Trophoblast cell (in vitro differentiated cells and primary cell): ENCODE data around the gene MGAT3.

Experiments
- DNase-seq, 2 donors: peaks; one replicate each; pipeline ENCODE4 v3.0.0-alpha.2; 2016
- H2AFZ ChIP-seq: 2 replicates; pipeline ENCODE4 v1.6.1; 2013; ENCODE audit warnings: low read length, moderate library complexity, mild to moderate bottlenecking; ENCODE audit not compliant: insufficient read depth, poor library complexity
- H2AK5ac ChIP-seq: 2 replicates; pipeline ENCODE4 v1.6.1; 2013; ENCODE audit warnings: mild to moderate bottlenecking, low read length
- H2BK120ac ChIP-seq: 2 replicates; pipeline ENCODE4 v1.6.1; 2013; ENCODE audit warnings: low read length, mild to moderate bottlenecking, moderate library complexity; ENCODE audit not compliant: insufficient read depth, poor library complexity
- H2BK12ac ChIP-seq: 2 replicates; pipeline ENCODE4 v1.6.1; 2013; ENCODE audit warnings: mild to moderate bottlenecking, low read length, moderate library complexity
- H2BK5ac ChIP-seq: 2 replicates; pipeline ENCODE4 v1.6.1; 2013; ENCODE audit warnings: low read length, low read depth, moderate library complexity, mild to moderate bottlenecking; ENCODE audit not compliant: poor library complexity
- H3K14ac ChIP-seq: 2 replicates; pipeline ENCODE4 v1.6.1; 2013; ENCODE audit warnings: mild to moderate bottlenecking, low read length
- H3K18ac ChIP-seq: 2 replicates; pipeline ENCODE4 v1.6.1; 2013; ENCODE audit warnings: mild to moderate bottlenecking, low read length
- H3K23ac ChIP-seq: 2 replicates; pipeline ENCODE4 v1.6.1; 2013; ENCODE audit warnings: low read length
- H3K27ac ChIP-seq: 2 replicates; pipeline ENCODE4 v1.5.1; 2013; ENCODE audit warnings: low read depth, mild to moderate bottlenecking, inconsistent platforms, low read length, moderate library complexity
- H3K27me3 ChIP-seq: 2 replicates; pipeline ENCODE4 v1.6.1; 2013; ENCODE audit warnings: inconsistent platforms, mild to moderate bottlenecking, low read length, moderate library complexity; ENCODE audit not compliant: insufficient read depth
- H3K36me3 ChIP-seq, 2 experiments: 1 replicate in 1 of 2; 2 replicates in 1 of 2; pipeline ENCODE4 v1.6.1; 2013; ENCODE audit warnings: low read length in 2 of 2, mild to moderate bottlenecking in 2 of 2, moderate library complexity in 1 of 2; ENCODE audit not compliant: insufficient read depth in 2 of 2, control insufficient read depth in 1 of 2
- H3K4ac ChIP-seq: 2 replicates; pipeline ENCODE4 v1.6.1; 2013; ENCODE audit warnings: low read depth, mild to moderate bottlenecking, low read length, moderate library complexity
- H3K4me1 ChIP-seq, 2 experiments: 1 replicate in 1 of 2; 2 replicates in 1 of 2; pipeline ENCODE4 v1.6.1; 2013; ENCODE audit warnings: low read length in 2 of 2, mild to moderate bottlenecking in 2 of 2, moderate library complexity in 1 of 2; ENCODE audit not compliant: insufficient read depth in 2 of 2, control insufficient read depth in 1 of 2
- H3K4me2 ChIP-seq: 2 replicates; pipeline ENCODE4 v1.6.1; 2013; ENCODE audit warnings: inconsistent platforms, mild to moderate bottlenecking, low read length, moderate library complexity
- H3K4me3 ChIP-seq: 2 replicates; pipeline ENCODE4 v1.5.1; 2013; ENCODE audit warnings: mild to moderate bottlenecking, low read depth, low read length, inconsistent platforms
- H3K79me1 ChIP-seq: one replicate; pipeline ENCODE4 v1.6.1; 2013; ENCODE audit warnings: low read length
- H3K79me2 ChIP-seq: 2 replicates; pipeline ENCODE4 v1.6.1; 2013; ENCODE audit warnings: low read length, mild to moderate bottlenecking; ENCODE audit not compliant: control insufficient read depth, insufficient read depth, poor library complexity
- H3K9ac ChIP-seq: 2 replicates; pipeline ENCODE4 v1.6.1; 2013; ENCODE audit warnings: mild to moderate bottlenecking, low read length
- H3K9me3 ChIP-seq: 2 replicates; pipeline ENCODE4 v1.6.1; 2013; ENCODE audit warnings: low read depth, mild to moderate bottlenecking, control low read depth, inconsistent platforms, low read length; ENCODE audit not compliant: insufficient read depth
- H4K12ac ChIP-seq: 2 replicates; pipeline ENCODE4 v1.6.1; 2013; ENCODE audit warnings: low read depth, mild to moderate bottlenecking, low read length, moderate library complexity
- H4K8ac ChIP-seq: 2 replicates; pipeline ENCODE4 v1.6.1; 2013; ENCODE audit warnings: low read depth, mild to moderate bottlenecking, low read length, moderate library complexity
- H4K91ac ChIP-seq: one replicate; pipeline ENCODE4 v1.6.1; 2013; ENCODE audit warnings: low read depth, mild to moderate bottlenecking, low read length, moderate library complexity
- WGBS: extraction: QIAGEN DNeasy Blood & Tissue Kit; methylation state at CpG from one replicate; pipeline ENCODE4 v1.1.7; 2013; ENCODE audit warnings: missing lambda C conversion rate; ENCODE audit not compliant: insufficient read length, insufficient coverage; ENCODE audit errors: extremely low coverage; 5-methylcytosine and 5-hydroxymethylcytosine counted together

The MGAT3 gene

DNA sequence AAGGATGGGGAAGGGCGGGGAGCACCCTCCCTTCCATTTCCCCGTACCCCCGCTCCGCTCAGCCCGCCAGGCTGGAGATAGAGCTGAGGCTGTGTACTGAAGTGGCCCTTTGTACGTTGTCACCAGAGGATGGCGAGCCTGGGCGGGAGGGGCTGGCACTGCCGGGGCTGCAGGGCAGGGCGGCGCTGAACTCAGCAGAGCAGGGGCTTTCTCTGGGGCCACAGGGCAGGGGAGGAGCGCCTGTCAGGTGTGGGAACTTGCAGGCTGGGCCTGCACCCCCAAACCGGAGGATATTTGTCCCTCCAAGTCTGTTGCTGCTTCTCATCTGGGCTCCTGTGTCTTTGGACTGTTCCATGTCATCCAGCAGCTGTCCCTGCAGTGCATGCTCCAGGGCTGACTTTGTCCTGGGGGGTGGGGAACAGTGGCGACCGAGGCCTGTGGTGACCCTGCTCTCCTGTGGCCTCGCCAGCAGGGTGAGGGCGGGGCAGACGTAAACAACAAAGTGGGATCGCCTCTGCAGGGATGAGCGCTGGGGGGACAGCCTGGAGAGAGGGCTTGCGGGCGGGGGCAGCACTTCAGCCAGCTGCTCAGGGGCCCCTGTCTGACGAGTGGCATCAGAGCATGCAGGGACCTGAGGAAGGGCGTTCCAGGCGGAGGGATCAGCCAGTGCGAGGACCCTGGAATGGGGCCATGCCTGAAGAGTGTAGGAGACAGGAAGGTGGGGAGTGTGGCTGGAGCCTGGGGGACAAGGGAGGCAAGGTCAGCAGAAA is 13.1 kb downstream of the MGAT3 start:
- Histone ChIP-seq H2AFZ (no peak overlapping the region), H3K14ac (peak overlapping the region; percentile 28), H3K4me3 (no peak overlapping the region), H3K27me3 (no peaks in the 10 kb centered on the region), H4K8ac (peak overlapping the region; percentile 28), H3K18ac (peak overlapping the region; percentile 17), H3K27ac (peak overlapping the region; percentile 3), H3K9me3 (peaks cover 2% of the 10 kb centered on the region), H3K4ac (peak overlapping the region; percentile 55), H3K23ac (no peak overlapping the region), H4K12ac (no peak overlapping the region), H3K9ac (no peak overlapping the region), H3K4me1 (peaks cover 73 to 77% of the 10 kb centered on the region in 2 experiments), H3K79me2 (peaks cover 28% of the 10 kb centered on the region), H2BK5ac (no peak overlapping the region), H4K91ac (peak overlapping the region; percentile 70), H3K4me2 (no peak overlapping the region), H3K36me3 (peaks cover 0 to 3% of the 10 kb centered on the region in 2 experiments), H2BK120ac (peak overlapping the region; percentile 49), H3K79me1 (peaks cover 54% of the 10 kb centered on the region), H2AK5ac (peak overlapping the region; percentile 66), H2BK12ac (peak overlapping the region; percentile 90)
- no CpG with 5 or more reads among the region's 26 CpGs for WGBS
- no peak for DNase-seq

DNA sequence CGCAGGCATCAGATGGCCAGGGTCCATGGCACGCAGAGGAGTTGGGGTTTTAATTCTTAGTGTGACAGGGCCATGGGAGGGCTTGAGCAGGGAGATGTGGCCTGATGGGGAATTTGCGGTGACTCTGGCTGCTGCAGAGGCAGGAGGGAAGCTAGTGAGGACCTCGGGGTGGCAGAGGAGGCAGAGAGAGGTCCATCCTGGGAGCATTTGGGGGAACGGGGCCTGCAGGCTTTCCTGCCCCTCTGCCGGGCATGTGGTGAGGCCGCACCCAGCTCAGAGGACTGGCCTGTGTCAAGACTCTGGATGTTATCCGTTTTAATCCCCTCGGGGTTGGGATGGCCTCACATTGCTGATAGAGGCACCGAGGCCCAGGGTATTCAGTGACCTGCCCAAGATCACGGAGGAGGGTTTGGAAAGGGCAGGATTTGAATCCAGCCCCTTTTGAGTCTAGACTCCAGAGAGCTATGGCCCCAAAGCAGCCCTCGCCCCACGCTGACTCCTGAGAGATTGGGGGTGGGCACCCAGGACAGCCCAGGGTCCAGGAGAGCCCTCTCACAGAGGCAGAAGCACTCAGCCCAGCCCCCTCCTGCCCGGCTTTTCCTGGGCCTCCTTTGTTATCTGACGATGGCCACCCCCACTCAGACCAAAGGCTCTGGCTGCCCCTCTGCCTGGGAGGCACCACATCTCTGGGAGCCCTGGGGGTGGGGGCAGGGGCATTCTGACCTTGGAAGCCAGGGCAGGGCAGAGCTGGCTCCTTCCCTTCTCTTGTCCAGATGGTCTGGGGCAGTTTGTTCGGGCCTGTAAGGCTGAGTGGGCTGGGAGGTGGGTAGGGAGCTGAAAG is 13.9 kb downstream of the MGAT3 start:
- Histone ChIP-seq H3K36me3 (peaks cover 0 to 3% of the 10 kb centered on the region in 2 experiments), H2BK5ac (peak overlapping the region; percentile 63), H3K4me3 (no peak overlapping the region), H3K23ac (no peak overlapping the region), H3K9me3 (peaks cover 2% of the 10 kb centered on the region), H3K27ac (peak overlapping the region; percentile 80), H2AFZ (no peak overlapping the region), H3K4me1 (peaks cover 75 to 78% of the 10 kb centered on the region in 2 experiments), H4K8ac (peak overlapping the region; percentile 63), H3K9ac (no peak overlapping the region), H4K91ac (peak overlapping the region; percentile 70), H2BK12ac (peak overlapping the region; percentile 90), H3K79me2 (peaks cover 33% of the 10 kb centered on the region), H2BK120ac (peak overlapping the region; percentile 60), H3K4ac (peak overlapping the region; percentile 70), H3K27me3 (no peaks in the 10 kb centered on the region), H3K18ac (peak overlapping the region; percentile 36), H3K4me2 (no peak overlapping the region), H2AK5ac (peak overlapping the region; percentile 66), H3K79me1 (peaks cover 56% of the 10 kb centered on the region), H4K12ac (no peak overlapping the region), H3K14ac (peak overlapping the region; percentile 59)
- peak in 1 of 2 donors; percentile 72 for DNase-seq
- WGBS = no CpG with 5 or more reads among the region's 16 CpGs

DNA sequence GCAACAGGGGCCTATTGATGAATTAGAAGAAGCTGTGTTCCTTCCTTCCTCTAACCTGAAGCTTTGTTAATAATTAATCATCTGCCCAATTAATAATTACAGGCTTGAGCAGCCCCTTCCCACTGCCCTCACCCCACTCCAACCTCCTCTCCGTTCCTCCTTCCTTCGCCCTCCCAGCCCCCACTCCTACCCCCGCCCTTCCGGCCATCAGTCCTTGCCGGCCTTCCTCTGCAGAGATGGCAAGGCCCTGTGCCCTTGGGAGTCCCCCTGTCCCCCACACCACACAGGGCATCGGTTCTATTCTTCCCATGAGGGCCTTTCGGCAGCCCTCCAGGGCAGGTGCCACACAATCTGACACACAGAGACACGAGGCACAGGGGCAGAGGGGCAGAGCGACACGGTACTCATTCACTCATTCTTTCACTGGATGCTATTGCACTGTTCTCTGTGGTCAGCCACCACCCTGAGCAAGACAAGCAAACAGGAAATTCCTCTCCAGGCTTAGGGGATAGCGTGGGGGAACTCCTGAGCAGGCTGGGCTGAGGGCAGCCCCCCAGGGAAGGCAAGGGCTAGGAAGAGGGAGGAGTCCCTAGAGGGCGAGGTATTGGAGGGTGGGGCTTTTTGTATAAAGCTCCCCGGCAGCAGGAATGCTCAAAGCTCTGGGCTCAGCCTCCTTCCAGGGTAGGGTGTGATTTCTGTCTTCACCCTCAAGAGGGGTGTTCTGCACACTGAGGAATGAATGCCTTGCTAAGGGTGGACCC is 14.7 kb downstream of the MGAT3 start:
- peak overlapping the region; percentile 80 for H3K27ac ChIP-seq
- H2BK120ac ChIP-seq = peak overlapping the region; percentile 89
- H3K4me2 ChIP-seq = no peak overlapping the region
- no peak overlapping the region for H3K9ac ChIP-seq
- peaks cover 50% of the 10 kb centered on the region for H3K79me1 ChIP-seq
- peak overlapping the region; percentile 73 for H2BK5ac ChIP-seq
- WGBS = no CpG with 5 or more reads among the region's 13 CpGs
- peaks cover under 1 to 3% of the 10 kb centered on the region in 2 experiments for H3K36me3 ChIP-seq
- no peak overlapping the region for H3K23ac ChIP-seq
- H3K79me2 ChIP-seq = peaks cover 33% of the 10 kb centered on the region
- peak overlapping the region; percentile 89 for H4K91ac ChIP-seq
- peak overlapping the region; percentile 92 for H2AK5ac ChIP-seq
- peaks cover 2% of the 10 kb centered on the region for H3K9me3 ChIP-seq
- H2AFZ ChIP-seq = peak overlapping the region; percentile 56
- H3K27me3 ChIP-seq = no peaks in the 10 kb centered on the region
- peak; percentile 69 to 73 for DNase-seq
- peak overlapping the region; percentile 80 for H3K18ac ChIP-seq
- peak overlapping the region; percentile 38 for H3K4ac ChIP-seq
- H3K4me1 ChIP-seq = peaks cover 69 to 70% of the 10 kb centered on the region in 2 experiments
- H3K4me3 ChIP-seq = no peak overlapping the region
- H2BK12ac ChIP-seq = peak overlapping the region; percentile 90
- peak overlapping the region; percentile 63 for H3K14ac ChIP-seq
- H4K12ac ChIP-seq = no peak overlapping the region
- peak overlapping the region; percentile 78 for H4K8ac ChIP-seq
